HepG2 (cell line): ENCODE data around the gene TUBB2B. TPM values are rescaled to one million over a fixed set of nuclear protein-coding genes. Genes with fewer than 3 reads are reported as not detected.

Experiments
- ATF7 ChIP-seq, 2 experiments: fragments of 450-650 bp in 1 of 2; sonication (generic) in 1 of 2; formaldehyde crosslinking in 1 of 2; IDR thresholded peaks; 2 replicates each; pipeline versions ENCODE4 v1.4.0 to v1.6.1; 2016 to 2020; ENCODE audit warnings: antibody characterized with exemption in 1 of 2, mild to moderate bottlenecking in 1 of 2, missing genetic modification reagents in 1 of 2
- ETV5 ChIP-seq: IDR thresholded peaks from 2 replicates; pipeline ENCODE4 v1.6.1; 2018; ENCODE audit warnings: missing biosample characterization, missing genetic modification reagents, inconsistent platforms, borderline replicate concordance
- EZH2 ChIP-seq: conservative IDR thresholded peaks from 2 replicates; pipeline ENCODE4 v1.6.1; 2012; ENCODE audit warnings: mild to moderate bottlenecking, low read depth, low read length, moderate library complexity
- HOXA3 ChIP-seq: sonication (generic); formaldehyde crosslinking; IDR thresholded peaks from 2 replicates; pipeline ENCODE4 v1.5.0; 2020; ENCODE audit warnings: missing genetic modification reagents
- PHF20 ChIP-seq: sonication (generic); formaldehyde crosslinking; IDR thresholded peaks from 2 replicates; pipeline ENCODE4 v1.5.0; 2020; ENCODE audit warnings: mild to moderate bottlenecking, missing genetic modification reagents
- RBFOX2 ChIP-seq: fragments of 200-400 bp; formaldehyde crosslinking; IDR thresholded peaks from 2 replicates; pipeline ENCODE4 v1.6.1; 2017; ENCODE audit warnings: low read depth, mild to moderate bottlenecking, low read length
- SAP130 ChIP-seq: IDR thresholded peaks from 2 replicates; pipeline ENCODE4 v1.6.1; 2016; ENCODE audit warnings: low read depth
- SCMH1 ChIP-seq: sonication (generic); formaldehyde crosslinking; IDR thresholded peaks from 2 replicates; pipeline ENCODE4 v1.9.0; 2021; ENCODE audit warnings: missing genetic modification reagents, mild to moderate bottlenecking, borderline replicate concordance
- SNRNP70 ChIP-seq: fragments of 200-400 bp; formaldehyde crosslinking; IDR thresholded peaks from 2 replicates; pipeline ENCODE4 v1.6.1; 2017; ENCODE audit warnings: mild to moderate bottlenecking, low read depth, low read length, moderate library complexity
- SOX13 ChIP-seq, 3 experiments: fragments of 450-650 bp in 1 of 3; sonication (generic) in 1 of 3; formaldehyde crosslinking in 1 of 3; IDR thresholded peaks in 2 of 3; conservative IDR thresholded peaks in 1 of 3; 2 replicates each; pipeline versions ENCODE4 v1.5.0 to v1.6.1; 2016 to 2020; ENCODE audit warnings: antibody characterized with exemption in 1 of 3, mild to moderate bottlenecking in 1 of 3, missing compliant biosample characterization in 1 of 3, missing genetic modification reagents in 1 of 3, moderate library complexity in 1 of 3
- SRSF1 ChIP-seq: fragments of 200-400 bp; formaldehyde crosslinking; optimal IDR thresholded peaks from 2 replicates; pipeline ENCODE3; 2017; ENCODE audit warnings: mild to moderate bottlenecking, low read depth, low read length, moderate library complexity
- U2AF2 ChIP-seq: fragments of 200-400 bp; formaldehyde crosslinking; IDR thresholded peaks from 2 replicates; pipeline ENCODE4 v1.6.1; 2017; ENCODE audit warnings: low read depth, mild to moderate bottlenecking, low read length
- ZNF17 ChIP-seq: sonication (generic); formaldehyde crosslinking; IDR thresholded peaks from 2 replicates; pipeline ENCODE4 v1.5.0; 2020; ENCODE audit warnings: mild to moderate bottlenecking, missing genetic modification reagents
- ZNF276 ChIP-seq: sonication (generic); formaldehyde crosslinking; IDR thresholded peaks from 2 replicates; pipeline ENCODE4 v1.4.0; 2020; ENCODE audit warnings: mild to moderate bottlenecking, low read depth, missing genetic modification reagents
- ZNF513 ChIP-seq: sonication (generic); formaldehyde crosslinking; conservative IDR thresholded peaks from 2 replicates; pipeline ENCODE4 v1.5.0; 2020; ENCODE audit warnings: missing genetic modification reagents
- ZNF567 ChIP-seq: sonication (generic); formaldehyde crosslinking; IDR thresholded peaks from 2 replicates; pipeline ENCODE4 v1.8.1; 2023; ENCODE audit warnings: mild to moderate bottlenecking, missing genetic modification reagents, borderline replicate concordance
- ZNF598 ChIP-seq: sonication (generic); formaldehyde crosslinking; IDR thresholded peaks from 2 replicates; pipeline ENCODE4 v1.5.1; 2020; ENCODE audit warnings: mild to moderate bottlenecking, missing genetic modification reagents, borderline replicate concordance
- ZNF639 ChIP-seq: conservative IDR thresholded peaks from 2 replicates; pipeline ENCODE4 v1.6.1; 2018; ENCODE audit warnings: missing genetic modification reagents
- ZNF687 ChIP-seq: sonication (generic); formaldehyde crosslinking; IDR thresholded peaks from 2 replicates; pipeline ENCODE4 v1.5.1; 2020; ENCODE audit warnings: mild to moderate bottlenecking, missing genetic modification reagents, moderate library complexity
- polyA plus RNA-seq, 8 experiments: library from polyadenylated mRNA; depleted of rRNA in 3 of 8; stranded (reverse) in 7 of 8; unstranded in 1 of 8; fragments of >200 nt; fragmentation: Illumina TruSeq in 4 of 8; extraction: Trizol in 4 of 8; gene quantifications; 2 replicates each; pipeline versions ENCODE4 v1.2.1 to v1.2.3, GENCODE V29; 2011 to 2016; ENCODE audit warnings: low read depth in 4 of 8, missing spikeins in 1 of 8, mixed read lengths in 1 of 8; ENCODE audit not compliant: insufficient read depth in 1 of 8
- total RNA-seq, 5 experiments: library from RNA; depleted of rRNA; stranded (reverse); fragments of >200 nt; fragmentation: Illumina TruSeq; extraction: Trizol; gene quantifications; 2 replicates each; pipeline ENCODE4 v1.2.3, GENCODE V29; 2016; ENCODE audit warnings: low read depth in 1 of 5

Gene TUBB2B
- total and polyA plus RNA-seq, 2 of the 13 experiments (the other 11 are each of a cell fraction or from before 2014, with no cell fraction given) = 10.3 to 23.6 TPM

GRCh38 chr6:3176562-3177355 lies 50.7 kb downstream of the TUBB2B start (continued):
- TF ChIP-seq SRSF1 = no peak
- no peak for TF ChIP-seq RBFOX2
- TF ChIP-seq EZH2 = no peak
- TF ChIP-seq ZNF567 = no peak
- no peak for TF ChIP-seq PHF20 (CRISPR knock-in tag)
- TF ChIP-seq ZNF687 (CRISPR knock-in tag) = 0 out of 2 replicates have a peak, but pooled peaks have one; percentile 14
- peak; percentile 42; the same call in 1 of the 2 replicates for TF ChIP-seq SAP130 (CRISPR knock-in tag)
- TF ChIP-seq SOX13 (IDR thresholded peaks at IDR 0.05) = no peak
- no peak for TF ChIP-seq SOX13 (CRISPR knock-in tag; conservative IDR thresholded peaks at IDR 0.05 in 1 of 2, IDR thresholded peaks at IDR 0.05 in 1 of 2)
- TF ChIP-seq U2AF2 = no peak
- TF ChIP-seq ZNF17 (CRISPR knock-in tag) = no peak
- peak; percentile 96 for TF ChIP-seq ATF7 (IDR thresholded peaks at IDR 0.05)
- no peak for TF ChIP-seq ATF7 (CRISPR knock-in tag; IDR thresholded peaks at IDR 0.05)
- no peak for TF ChIP-seq ZNF598 (CRISPR knock-in tag)
- TF ChIP-seq ZNF513 (CRISPR knock-in tag) = no peak
- TF ChIP-seq HOXA3 (CRISPR knock-in tag) = 0 out of 2 replicates have a peak, but pooled peaks have one; percentile 25
- no peak for TF ChIP-seq SNRNP70
- TF ChIP-seq ZNF639 (CRISPR knock-in tag) = no peak
- TF ChIP-seq ZNF276 (CRISPR knock-in tag) = no peak
- TF ChIP-seq ETV5 (CRISPR knock-in tag) = peak; percentile 41; the same call in 1 of the 2 replicates
- no peak for TF ChIP-seq SCMH1 (CRISPR knock-in tag)
